ENCODE measurements around the gene TMCC2.

Gene TMCC2

GRCh38 chr1:205301842-205302588 lies 74.3 kb downstream of the TMCC2 start:
- no peak for DNase-seq (ENCODE audit: low read depth in 2 of 2)

GRCh38 chr1:205303247-205303888 lies 75.6 kb downstream of the TMCC2 start:
- DNase-seq (ENCODE audit: low read depth in 2 of 2) = no peak

DNA sequence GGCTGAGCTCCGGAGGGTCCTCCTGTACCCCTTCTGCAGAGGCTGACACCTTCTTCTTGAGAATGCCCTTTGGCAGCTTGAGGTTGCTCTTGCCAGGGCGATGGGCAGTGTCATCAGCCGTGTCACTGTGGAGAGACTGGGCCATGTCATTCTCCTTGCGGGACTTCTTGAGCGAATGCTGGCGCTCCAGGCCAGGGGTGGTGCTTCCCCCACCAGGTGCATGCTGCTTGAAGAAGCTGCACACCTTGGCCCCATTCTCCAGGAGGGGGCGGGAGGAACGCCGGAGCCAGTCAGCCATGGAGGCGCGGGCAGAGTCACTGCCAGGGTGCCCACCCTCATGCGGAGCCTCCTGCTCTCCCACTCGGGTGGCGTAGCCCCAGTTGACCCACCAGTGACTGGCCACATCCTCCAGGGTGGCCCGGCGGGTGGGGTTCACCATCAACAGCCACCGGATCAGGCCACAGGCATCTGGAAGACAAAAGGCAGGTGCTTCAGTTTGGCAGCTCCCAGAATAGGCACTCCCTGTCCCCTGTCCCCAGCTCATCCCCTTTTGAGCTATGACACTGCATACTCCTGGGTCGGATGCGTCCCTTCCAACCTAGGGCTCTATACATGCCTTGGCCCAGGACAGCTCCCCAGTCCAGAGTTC lies 76.4 kb downstream of the TMCC2 start:
- DNase-seq (ENCODE audit: low read depth in 2 of 2) = no peak

DNA sequence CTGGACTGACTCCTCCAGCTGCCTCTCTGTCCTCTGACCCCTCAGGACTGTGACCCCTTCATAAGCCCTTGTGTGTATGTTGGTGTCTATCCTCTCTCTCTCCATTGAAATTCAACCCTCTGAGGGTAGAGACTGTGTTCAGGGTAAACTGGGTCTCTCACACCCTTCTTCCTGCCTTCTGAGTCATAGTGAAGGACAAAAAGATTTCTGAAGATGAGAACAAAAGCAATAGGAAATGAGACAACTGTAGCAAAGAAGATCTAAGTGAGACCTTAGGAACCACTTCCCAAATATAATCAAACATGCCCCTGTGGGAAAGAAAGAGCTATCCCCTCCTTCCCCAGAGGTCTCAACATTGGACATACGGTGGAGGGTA lies 76.9 kb downstream of the TMCC2 start:
- no peak for DNase-seq (ENCODE audit: low read depth in 2 of 2)

GRCh38 chr1:205306929-205307566 lies 79.3 kb downstream of the TMCC2 start:
- no peak for DNase-seq (ENCODE audit: low read depth in 2 of 2)

DNA sequence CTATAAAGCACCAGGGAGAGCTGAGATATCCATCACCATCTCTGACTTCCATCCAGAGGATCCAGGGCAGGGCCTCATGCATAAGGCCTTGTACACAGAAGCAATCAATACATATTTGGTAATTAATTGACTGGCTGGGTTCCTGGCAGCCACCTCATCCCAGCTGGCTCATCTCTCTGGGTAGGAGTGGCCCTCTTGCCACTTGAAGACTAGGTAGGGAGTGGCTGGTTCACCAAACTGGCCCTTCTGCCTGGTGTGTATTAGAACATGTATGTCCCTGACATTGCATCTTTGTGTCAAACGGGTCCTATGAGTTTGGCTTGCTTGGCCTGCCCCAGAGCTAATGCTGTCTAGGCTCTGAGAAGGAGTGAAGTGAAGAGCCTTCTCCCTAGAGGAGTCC lies 82.0 kb downstream of the TMCC2 start:
- DNase-seq (ENCODE audit: low read depth in 2 of 2) = no peak

- no peak for DNase-seq (ENCODE audit: low read depth in 2 of 2)
These were observed 83.4 kb downstream of the TMCC2 start for GRCh38 chr1:205310976-205311704.

DNA sequence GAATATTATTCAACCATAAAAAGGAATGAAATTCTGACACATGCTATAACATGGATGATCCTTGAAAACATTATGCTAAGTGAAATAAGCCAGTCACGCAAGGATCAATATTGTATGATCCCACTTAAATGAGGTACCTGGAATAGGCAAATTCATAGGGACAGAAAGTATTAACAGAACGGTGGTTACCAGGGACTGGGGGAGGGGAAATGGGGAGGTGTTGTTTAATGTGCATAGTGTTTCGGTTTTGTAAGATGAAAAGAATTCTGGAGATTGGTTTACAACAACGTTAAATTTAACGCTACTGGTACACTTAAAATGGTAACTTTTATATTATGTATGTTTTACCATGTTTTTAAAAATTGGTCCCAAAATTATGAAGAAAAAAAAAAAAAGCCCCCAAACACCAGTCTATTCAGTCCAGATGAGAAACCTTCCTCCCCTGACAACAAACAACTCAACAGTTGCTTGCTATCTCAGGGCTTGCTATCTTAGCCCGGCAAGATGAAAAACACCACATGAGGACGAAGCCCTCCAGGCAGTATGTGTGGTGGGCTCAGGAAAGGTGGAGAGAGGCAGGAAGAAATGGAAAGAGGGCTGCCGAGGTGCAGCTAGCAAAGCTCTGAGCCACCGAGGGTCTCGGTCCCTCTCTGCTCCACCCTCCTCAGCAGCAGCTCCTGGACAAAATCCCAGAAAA lies 85.3 kb downstream of the TMCC2 start:
- no peak for DNase-seq (ENCODE audit: low read depth in 2 of 2)

DNA sequence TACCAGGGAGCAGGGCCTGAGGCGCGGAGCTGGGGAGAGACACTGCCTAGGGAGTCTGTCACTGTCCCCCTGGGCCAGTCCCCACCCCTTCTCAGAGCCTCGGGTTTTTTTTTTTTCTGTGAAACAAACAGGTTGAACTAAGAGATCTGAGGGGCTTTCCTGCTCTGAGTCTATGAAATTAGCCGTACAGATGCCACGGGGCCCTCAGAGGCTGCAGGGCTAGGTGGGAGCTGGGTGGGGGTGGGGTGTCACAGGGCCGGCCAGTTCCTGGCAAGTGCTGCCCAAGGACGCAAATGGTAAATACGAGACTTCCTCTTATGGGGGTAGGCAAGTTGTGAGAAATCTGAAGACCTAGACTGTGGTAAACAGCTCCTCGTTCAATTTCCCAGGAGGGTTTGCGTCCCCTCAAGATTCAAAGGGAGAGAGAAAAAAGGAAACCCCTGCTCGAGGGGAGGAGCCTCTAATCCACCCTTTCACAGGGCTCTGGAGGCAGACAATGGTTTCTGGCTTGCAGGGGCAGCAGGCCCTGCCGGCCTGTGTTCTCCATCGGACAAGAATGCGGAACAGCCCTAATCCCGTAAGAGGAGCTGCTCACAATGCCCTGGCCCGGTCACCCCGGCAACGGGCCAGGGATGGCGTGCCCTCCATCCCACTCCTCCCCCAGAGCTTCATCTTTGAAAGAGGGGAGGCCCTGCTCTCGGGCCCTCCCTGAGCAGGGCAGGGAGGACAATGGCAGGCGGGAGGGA lies 86.0 kb downstream of the TMCC2 start:
- DNase-seq (ENCODE audit: low read depth in 2 of 2) = peak in 1 of 2 donors; percentile 22

DNA sequence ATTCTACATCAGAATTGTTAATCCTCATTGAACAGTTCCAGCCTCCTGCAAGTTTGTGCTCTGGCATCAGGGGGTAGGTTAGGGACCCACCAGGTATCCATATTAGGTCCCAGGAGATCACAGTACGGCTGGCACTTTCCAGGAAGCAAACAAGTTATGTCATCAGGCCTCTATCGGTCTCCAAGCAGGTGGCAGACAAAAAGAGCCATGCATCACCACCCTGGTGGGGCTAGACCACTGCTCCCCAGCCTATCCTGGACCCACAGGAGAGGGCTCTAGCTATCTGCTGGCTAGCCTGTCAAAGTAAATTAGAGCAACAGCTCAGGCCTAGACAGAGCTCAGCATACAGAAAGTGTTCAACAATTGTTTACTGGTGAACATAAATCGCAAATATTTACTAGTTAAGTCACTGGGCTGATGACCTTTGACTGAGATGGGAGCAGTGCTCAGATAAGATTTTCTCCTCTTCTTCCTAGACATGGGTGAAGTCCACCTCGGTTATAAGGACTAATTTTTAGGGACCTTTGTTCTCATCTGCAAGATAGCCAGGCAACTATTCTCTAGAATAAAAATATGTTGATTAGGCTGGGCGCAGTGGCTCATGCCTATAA lies 87.4 kb downstream of the TMCC2 start:
- no peak for DNase-seq (ENCODE audit: low read depth in 2 of 2)

DNA sequence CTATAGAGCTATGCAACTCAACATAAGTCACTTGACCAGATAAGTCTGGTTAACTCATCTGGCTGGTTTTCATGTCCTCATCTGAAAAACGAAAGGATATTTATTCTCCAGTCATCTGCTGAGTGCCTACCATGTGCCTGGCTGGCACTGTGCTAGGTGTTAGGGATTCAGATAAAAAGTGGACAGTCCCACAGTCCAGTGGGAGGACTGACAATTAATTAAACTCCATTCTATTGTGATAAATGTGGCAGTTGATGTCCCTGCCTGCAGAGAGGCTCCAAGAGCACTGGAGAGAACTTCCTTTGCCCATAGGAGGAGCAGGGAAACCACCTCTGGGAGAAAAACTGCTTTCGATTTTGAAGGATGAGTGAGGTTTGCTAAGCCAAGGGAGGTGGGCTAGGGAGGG lies 88.4 kb downstream of the TMCC2 start:
- no peak for DNase-seq (ENCODE audit: low read depth in 2 of 2)

DNA sequence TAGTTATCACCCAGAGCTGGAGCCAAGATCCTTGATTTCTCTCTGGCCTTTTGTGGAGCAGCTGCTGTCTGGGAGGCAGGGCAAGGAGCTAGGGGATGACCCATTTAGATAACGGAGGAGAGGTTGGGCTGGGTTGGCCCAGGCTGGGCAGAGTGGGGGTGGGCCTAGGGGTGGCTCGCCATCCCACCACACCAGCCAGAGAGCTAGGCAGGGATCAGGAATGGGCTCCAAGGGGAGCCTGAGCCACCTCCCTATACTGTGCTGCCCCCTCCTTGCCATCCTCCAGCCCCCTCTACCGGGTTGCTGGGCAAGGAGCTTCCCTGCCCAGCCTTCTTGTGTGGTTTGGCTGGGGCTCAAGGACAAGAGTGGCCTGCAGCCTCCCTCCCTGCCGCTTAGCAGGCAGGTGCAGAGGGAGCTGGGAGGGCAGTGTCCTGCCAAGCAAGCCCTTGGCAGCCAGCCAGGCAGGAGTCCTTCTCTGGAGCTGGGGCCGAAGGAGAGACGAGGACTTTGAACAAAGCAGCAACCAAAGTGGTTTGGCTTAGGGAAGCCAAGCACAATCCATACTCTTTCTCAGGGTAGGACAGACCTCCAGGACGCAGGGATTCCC lies 89.7 kb downstream of the TMCC2 start:
- DNase-seq (ENCODE audit: low read depth in 2 of 2) = no peak

DNA sequence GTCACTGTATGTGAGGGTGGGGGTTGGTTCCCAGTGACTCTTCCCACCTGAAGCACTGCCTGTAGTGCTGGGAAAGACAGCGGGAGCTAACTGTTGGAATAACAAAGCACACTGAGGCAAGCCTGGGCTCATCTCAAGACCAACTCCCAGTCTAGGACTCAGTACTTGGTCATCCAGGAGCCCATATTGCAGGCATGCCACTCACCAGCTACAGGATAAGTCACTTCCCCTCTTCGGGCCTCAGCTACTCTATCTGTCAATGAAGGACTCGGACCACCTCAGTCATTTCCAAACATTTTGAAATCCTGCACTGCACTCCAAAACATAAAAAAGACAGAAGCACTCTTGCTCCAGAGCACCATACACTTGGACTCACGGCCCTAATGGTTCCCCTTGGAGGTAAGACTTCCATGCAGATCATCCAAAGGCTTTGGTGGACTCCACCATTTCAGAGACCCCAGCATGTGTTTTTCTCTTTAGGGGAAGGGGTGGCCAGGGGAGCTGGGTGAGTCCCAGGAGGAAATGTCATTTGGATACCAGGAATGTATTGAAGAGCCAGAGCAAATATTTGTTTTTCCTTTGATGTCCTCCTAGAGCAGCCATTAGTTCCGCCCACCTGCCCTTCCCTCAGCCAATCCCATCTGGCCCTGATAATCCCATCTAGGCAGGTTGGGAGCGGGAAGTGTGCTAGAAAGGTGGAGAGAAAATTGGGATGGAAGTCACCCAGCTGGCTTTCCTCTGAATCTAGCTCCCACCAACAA lies 90.7 kb downstream of the TMCC2 start:
- no peak for DNase-seq (ENCODE audit: low read depth in 2 of 2)

DNA sequence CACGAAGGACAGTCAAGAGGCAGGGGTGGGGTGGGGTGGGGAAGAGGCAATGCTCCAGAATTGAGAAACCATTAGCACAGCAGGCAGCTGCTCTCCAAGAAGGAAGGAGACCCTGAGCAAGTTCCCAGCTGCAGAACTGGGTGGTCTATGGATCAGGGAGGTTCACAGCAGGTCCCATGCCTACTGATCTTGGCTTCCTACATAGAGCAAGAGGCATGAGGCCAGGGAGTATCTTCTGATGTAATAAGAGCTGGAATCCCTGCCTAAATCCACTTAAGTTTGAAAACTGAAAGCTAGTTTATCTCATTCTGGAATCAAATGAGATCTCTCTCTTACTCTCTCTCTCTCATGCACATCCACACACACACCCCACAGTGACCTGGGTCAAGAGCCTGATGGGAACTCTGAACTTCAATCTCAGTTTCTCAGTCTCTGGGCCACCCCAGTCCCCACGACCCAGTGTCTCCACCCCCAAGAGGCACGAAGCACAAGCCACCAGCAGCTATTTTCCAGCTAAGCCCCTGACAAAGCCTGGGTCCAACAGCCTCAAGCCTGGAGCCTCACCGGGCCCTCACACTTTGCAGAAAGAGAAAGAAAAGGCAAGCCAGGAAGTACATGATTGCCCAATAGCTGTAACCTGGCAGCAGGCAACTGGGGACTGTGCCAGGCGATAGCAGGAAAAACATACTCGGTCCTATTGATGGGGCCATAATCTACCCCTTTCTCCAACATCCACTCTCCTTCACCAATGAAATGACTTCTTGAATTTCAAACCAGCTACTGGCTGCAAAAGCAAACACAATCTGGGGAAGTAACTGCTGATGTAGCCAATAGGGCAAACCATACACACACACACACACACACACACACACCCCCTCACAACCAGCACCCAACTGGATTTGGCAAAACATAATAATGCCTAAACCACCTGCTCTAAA lies 91.6 kb downstream of the TMCC2 start:
- DNase-seq (ENCODE audit: low read depth in 2 of 2) = no peak

DNA sequence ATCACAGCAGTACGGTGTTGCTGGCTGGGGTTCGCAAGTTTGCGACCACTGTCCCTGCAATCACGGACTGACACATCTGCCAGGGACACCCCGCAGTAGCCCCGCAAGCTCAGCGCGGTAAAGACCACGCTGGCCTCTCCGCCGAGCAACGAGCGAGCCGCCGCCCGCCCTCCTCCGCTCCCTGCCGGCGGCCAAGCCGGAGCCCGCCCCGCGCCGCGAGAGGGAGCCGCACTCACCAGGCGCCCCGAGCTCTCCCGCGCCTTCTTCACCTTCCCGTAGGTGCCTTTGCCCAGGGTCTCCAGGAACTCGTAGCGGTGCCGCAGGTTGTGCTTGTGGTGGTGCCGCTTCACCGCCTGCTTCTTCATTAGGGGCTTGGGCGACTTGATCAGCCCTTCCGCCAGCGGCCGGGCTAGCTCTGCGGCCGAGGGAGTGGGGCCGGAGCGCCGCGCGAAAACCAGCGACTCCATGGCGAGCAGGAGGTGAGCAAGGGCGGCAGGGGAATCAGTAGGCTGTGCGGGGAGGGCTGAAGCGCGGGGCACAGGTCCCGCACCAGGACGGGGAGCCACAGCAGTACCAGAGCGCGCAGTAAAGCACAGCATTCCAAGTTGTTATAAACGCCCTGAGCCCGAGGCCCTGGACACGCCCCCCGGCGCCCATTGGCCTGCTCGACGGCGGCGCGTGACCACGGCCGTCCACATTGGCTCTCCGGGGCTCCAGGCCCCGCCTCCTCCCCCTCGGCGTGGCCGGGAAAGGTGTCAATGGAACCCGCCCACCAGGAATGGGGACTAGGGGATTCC lies 93.6 kb downstream of the TMCC2 start, which contains the start of gene NUAK2:
TSS of gene NUAK2 (minus strand) at position 584 of the 797 bp plus-strand sequence. CDS start at position 467, 117 bp downstream.
- DNase-seq (ENCODE audit: low read depth in 2 of 2) = peak; percentile 72 to 83

DNA sequence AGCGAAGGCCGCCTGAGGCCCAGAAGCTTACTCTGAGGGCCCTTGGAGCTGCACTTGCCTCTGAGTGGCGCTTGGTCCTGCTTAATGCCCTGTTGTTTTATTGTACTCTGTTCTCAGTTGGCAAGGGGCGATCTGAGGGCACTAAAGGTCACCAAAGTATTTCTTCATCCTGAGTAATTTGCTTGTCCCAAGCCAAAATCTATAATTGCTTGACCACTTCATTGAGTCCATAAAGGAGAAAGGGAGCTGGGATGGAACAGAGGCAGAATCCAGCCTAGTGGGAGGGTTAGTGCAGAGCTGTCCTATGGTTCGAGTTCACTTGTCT lies 94.2 kb downstream of the TMCC2 start:
- no peak for DNase-seq (ENCODE audit: low read depth in 2 of 2)

All from stimulated activated CD4-positive, alpha-beta T cell treated with anti-CD3 and anti-CD28 coated beads, Interleukin-1b, Interleukin-23, amount 100 ng/mL, for 4 hours (primary cell).